ENCODE data around the gene CACNA1H.

Gene CACNA1H

DNA sequence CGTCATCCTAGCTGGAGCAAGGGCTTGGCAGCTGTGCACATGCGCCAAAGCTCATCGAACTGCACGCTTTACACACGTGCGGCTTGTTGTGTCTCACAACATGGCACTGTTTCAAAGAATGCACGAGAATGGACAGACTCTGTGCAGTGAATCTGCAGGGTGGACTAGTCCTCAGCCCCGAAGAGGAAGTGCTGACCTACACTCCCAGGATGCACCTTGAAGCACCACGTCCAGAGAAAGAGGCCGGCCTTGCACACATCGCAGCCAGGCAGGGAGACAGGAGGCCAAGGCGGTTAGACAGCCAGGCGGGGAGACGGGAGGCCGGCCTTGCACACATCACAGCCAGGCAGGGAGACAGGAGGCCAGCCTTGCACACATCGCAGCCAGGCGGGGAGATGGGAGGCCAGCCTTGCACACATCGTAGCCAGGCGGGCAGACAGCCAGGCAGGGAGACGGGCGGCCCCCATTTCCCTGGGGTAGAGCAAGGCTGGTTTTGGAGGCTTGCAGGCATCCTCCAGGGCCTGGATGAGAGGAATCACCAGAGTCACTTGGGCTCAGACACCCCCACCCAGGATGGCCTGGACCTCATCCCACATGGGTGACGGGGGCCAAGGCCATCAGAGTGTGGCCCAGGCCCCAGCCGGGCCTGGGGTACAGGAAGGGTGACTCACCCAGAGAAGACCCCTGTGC is 9.0 kb upstream of the CACNA1H start:
- DNase-seq (ENCODE audit: low read depth) = no peak

DNA sequence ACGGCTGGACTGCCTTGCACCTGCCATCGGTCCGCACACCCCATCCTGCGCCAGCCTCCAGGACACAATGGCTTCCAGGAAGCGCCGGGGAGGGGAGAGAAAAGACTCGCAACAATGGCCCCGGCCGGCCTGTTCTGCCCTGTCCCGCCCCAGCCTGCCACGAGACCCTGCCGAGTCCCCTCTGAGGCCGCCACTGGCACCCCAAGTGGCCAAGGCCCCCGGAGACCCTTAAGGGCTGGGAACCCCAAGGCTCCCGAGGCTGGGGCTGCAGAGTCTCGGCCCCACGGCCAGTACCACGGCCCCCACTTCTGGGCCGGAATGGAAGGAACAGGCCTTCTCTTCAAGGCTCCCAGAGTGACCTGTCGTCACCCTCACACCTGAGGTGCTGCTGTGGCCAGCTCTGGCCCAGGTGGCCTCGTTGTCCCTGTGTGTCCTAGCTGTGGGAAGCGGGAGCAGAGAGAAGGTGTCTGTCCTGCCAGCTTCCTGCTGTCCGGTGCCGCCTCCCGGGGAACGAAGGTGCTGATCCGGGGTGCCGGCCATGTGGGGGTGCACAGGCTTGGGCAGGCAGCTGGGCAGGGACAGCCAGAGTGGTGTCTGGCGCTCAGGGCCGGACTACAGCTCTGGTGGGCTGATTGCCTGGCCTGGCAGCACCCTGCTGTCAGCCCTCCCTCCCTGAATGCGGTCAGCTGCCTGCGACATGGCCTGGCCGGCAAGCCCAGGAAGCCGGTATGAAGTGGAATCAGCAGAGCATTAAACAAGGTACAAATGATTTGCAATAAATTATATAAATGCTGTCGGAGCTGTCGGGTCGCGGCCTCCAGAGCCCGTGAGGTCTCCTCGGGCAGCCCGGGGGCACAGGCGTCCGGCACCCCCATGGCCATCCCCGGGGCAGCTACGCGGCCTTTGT is 8.2 kb upstream of the CACNA1H start:
- no peak for DNase-seq (ENCODE audit: low read depth)

DNA sequence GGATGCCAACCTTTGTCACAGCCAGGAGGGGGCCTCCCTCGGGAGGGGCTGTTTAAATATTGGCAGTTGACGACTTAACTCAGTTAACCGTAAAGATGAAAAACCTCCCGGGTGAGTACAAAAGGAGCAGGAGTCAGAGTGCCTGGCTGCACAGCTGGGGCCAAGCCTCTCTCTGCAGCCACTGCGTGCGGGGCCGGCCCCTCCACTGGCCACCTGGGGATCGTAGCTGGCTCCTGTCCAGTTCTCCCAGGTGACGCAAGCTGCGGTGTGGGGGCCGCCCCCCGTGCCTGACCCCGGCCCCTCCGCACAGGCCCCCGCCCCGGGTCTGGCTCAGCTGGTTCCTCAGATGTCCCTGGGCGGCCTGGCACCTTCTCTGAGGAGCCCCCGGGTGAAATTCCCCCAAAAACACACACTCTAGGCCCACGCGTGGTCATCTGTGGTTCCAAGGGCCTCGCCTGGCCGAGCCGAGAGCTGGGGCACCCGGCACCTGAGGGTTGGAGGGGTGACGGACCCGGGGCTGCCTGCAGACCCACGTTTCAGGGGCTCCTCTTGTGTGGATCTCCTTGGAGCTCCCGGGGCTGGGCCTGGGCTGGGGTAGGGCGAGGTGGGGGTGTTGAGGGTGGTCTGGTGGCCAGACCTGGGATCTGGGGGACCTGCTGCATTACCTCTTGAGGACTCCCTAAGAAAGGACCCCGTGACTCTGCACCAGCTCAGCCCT is 7.4 kb upstream of the CACNA1H start:
- no peak for DNase-seq (ENCODE audit: low read depth)

DNA sequence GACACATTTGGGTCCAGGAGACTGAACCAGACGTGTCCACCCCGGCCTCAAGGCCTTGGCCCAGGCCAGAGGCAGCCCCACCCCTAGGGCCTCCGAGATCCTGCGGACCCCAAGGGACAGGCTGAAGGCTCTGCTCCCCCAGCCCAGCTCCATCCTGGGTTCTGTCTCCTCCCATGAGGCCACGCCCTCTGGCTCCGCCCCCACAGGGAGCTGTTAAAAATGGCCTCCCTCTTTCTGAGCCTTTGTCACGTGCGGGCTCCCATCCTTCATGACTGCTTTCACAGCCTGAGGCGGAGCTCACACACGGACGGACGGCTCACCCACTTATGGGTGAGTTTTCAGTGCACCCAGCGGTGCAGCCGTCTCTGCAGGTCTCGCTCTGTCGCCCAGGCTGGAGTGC is 6.5 kb upstream of the CACNA1H start:
- DNase-seq (ENCODE audit: low read depth) = no peak

DNA sequence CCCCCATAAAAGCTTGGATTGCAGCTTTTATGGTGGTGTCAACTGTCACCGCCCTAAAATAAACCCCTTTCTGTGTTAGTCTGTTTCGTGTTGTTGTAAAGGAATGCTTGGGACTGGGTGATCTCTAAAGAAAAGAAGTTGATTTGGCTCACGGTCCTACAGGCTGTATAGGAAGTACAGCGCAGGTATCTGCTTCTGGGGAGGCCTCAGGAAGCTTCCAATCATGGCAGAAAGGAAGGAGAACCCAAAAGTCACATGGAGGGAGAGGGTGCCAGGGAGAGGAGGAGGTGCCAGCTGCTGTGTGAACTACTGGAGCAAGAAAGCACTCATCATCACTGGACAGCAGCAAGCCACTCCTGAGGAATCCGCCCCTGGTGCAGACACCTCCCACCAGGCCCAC is 5.9 kb upstream of the CACNA1H start:
- no peak for DNase-seq (ENCODE audit: low read depth)

DNA sequence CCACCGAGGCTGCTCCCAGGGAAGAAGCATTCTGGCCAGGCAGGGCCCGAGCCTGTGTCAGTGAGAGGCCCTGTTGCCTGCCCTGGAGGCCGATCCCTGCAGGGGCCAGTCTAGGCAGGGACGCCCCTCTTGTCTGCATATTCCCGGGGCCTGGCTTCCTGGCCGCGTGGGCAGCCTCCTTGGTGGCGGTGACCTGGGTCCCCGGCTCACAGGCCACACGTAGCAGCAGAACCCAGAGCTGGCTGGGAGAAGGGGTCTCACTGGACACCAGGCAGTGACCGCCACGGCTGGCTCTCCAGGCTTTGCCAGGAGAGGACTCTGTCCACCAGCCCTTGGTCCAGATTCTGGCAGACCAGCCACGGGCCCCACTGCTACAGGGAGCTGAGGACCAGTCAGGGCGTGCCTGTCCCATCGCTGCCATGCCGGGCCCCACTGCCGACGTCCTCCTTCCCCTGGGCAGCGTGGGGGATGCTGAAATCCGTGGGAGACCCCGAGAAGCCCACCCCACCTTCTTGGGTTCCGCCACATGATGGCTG is 3.7 kb upstream of the CACNA1H start:
- DNase-seq (ENCODE audit: low read depth) = no peak

DNA sequence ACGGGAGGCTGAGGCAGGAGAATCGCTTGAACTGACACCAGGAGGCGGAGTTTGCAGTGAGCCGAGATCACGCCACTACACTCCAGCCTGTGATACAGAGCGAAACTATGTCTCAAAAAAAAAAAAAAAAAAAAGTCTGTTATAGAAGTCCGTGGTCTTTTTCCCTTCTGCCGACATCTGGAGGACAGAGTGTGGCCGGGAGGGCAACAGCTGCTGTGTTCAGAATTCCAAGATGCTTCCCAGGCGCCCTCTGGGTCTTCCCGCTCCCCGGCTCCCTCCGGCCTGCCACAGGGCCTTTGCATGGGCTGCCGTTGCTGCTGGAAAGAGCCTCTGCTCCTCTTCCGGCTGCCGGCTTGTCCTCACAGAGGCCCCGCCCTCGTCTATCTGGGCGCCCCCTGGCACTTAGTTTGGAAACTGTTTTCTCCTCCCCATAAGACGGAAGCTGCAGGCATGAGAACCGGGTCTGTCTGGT is 2.4 kb upstream of the CACNA1H start:
- DNase-seq (ENCODE audit: low read depth) = no peak

DNA sequence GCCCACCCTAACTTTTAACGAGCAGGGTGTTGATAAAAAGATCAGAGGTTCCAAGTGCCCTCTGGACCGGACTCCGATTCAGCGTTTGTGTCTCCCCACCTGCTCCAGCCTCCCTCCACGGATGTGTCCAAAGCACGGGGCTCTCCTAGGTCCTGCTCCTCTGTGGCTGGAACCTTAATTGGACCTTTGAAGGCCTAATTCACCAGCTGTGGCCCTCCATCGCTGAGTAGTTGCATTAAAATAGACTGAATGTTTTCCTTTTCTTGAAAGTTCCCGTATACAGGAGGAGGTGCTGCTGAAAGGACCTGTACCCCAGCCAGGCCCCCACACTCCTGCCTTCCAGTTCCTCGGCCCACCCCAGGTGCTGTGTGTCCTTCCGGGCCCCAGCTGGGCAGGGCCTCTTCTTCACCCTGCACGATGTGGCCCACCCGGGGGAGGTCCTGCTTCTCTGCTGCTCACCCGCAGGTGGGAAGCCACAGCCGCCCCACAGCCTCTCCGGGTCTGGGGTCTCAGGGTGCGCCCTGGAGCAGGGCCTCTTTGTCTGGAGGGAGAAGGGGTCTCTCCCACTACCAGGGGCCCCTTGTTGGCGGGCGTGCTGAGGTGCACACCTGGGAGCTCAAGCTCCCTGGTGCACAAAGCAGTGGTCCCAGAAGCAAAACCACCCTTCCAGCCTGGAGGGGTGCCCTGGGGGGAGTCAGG is 1.3 kb upstream of the CACNA1H start:
- DNase-seq (ENCODE audit: low read depth) = no peak

DNA sequence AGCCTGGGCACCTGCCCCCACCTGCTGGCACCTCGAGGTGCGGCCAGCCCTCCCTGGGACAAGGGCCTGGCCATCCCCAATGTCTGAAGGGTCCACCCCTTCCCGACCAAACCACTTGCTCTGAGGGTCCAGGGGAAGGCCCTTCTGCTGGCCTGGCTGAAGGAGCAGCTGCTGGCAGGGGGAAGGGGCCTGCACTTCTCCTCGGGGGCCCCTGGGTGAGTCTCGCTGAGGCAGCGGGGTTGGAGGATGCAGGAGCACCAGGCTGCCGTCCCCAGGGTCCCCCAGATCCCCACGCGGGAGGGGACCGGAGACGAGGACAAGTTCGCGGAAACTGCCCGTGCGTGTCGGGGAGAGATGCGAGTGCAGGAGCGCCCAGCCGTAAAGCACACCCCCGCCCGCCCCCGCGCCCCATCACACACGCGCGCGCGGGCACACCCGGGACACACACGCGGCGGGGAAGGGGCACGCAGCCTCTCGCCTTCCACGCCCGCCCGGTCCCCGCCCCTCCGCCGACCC is 725 bp upstream of the CACNA1H start:
- DNase-seq (ENCODE audit: low read depth) = no peak

DNA sequence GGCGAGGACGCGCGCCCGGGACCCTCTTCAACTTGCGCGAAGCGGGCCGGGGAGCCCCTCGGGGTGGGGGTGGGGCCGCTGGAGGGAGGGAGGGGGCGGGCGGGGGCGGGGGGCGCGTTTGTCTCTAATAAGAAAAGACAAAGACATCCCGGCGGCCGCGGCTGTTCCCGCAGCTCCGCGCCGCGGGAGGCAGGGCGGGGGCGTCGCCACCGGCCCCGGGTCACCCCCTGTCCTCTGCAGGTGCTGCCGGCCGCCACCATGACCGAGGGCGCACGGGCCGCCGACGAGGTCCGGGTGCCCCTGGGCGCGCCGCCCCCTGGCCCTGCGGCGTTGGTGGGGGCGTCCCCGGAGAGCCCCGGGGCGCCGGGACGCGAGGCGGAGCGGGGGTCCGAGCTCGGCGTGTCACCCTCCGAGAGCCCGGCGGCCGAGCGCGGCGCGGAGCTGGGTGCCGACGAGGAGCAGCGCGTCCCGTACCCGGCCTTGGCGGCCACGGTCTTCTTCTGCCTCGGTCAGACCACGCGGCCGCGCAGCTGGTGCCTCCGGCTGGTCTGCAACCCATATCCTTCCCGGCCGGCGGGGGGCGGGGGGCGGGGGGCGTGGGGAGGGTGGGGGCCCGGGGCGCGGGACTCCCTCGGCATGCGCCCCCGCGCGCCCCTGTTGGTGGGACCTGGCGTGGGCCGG is 714 bp downstream of the CACNA1H start:
- no peak for DNase-seq (ENCODE audit: low read depth)

DNA sequence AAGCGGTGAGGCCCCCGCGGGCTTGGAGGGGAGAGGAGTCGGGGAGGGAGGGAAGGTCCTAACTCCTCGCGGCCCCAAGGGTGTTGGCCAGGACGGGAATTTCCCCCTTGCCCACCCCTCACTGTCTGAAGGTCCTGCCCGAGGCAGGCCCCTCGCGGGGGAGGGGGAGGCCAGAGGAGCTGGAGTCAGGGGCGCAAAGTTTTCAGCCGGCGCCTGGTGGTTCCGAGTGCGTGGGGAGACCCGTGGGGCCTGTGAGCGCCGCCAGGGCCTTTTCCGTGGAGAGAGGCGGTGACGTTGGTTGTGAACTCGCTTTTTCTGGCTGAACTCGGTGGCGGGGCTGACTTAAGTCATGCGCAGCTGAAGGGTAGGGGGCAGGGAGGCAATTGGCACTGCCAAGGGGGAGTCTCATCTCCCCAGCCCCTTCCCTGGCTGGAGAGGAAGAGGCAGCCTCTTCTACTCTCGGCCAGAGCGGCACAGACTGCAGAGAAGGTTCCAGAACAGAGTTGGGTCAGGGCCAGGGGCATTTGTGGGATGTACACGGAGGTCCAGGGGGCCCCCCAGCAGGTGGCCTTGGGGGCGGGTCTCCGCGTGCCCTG is 1.5 kb downstream of the CACNA1H start:
- DNase-seq (ENCODE audit: low read depth) = no peak

DNA sequence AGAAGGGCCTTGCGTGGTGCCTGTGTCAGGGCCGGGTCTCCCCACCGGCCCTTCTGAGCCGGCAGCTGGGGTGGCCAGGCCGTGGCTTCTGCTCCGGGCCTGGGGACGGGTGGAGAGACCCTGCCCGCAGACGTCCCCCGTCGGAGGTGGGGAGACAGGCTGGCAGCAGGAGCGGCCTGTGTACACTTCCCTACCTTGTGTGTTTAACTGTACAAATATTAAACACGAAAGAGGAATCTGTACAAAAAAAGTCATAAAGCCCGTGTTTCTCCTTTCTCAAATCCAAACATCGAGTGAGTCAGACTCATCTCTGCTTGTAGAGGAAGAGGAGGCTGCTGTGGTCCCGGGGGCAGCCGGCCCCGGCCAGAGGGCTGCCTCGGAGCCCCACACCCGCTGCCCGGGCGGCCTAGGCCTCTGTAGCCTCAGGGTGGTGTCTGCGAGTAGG is 2.0 kb downstream of the CACNA1H start:
- DNase-seq (ENCODE audit: low read depth) = no peak

DNA sequence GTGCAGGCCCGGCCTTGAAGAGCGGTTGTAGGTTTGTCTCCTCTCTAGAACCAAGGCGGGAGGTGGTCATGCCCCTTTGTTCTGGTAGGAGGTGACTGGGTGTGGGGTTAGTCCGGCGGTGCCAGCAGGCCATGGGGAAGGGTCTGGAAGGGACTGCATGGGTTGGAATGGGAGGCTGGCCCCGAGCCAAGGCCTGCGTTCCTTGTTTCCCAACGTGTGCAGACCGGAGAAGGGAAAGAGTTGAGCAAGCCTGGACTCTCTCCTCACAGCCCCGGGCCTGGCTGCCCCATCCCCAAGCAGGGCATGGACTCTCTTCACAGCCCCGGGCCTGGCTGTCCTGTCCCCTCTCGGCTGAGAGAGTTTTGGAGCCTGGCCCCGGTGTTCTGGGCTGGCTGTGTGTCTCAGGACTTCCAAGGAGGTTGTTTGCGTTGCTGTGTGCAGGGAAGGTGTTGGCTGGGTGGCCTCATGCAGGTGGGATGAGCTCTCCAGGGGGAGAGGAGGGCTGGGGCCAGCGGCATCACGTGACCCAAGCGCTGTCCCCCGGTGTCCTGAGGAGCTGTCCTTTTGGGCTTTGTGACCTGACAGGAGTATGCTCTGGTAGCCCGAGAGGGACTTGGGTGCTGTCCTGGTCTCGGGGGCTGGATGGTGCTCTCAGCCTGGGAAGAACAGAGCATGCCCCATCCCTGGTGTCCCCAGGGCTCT is 2.6 kb downstream of the CACNA1H start:
- DNase-seq (ENCODE audit: low read depth) = no peak

DNA sequence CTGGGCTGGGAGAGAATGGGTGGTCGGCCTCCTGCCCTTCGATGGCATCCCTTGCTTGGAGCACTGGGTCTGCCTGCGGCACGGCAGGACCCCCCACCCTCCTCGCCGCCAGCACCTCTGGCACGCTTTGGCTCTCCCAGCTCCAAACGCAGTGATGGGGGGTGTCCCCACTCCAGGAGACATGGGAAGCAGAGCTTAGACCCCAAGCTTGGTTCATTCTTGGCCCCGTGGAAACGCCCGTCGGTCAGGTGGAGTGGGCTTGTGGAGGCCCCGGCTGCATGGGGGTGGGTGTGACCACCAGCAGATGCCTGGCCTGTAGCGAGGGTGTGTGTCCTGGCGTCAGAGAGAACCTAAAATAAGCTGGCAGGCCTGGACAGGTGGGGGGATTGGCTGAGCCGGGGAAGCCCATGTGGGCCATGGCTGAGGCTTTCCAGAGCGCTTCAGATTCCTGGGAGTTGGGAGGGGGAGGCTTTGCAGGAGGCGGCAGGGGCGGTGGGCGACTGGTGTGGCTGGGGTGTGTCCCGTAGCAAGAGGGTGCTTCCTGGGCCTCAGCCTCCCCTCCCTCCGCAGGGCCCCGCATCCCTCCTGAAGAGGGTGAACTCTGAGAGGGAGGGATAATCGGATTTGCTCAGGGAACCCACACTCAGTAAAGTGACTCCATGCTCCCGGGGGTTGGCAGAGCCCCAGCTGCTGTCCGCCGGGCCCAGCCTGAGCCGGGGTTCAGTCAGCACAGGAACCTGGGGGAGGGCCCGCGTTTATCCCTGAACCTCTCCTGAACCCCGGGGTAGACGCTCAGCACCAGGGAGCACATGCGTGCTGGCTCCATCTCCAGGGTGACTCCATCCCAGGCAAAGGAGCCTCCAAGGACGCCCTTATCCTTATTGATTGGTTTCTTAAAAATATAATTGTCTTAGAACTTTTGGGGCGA is 3.4 kb downstream of the CACNA1H start:
- no peak for DNase-seq (ENCODE audit: low read depth)

DNA sequence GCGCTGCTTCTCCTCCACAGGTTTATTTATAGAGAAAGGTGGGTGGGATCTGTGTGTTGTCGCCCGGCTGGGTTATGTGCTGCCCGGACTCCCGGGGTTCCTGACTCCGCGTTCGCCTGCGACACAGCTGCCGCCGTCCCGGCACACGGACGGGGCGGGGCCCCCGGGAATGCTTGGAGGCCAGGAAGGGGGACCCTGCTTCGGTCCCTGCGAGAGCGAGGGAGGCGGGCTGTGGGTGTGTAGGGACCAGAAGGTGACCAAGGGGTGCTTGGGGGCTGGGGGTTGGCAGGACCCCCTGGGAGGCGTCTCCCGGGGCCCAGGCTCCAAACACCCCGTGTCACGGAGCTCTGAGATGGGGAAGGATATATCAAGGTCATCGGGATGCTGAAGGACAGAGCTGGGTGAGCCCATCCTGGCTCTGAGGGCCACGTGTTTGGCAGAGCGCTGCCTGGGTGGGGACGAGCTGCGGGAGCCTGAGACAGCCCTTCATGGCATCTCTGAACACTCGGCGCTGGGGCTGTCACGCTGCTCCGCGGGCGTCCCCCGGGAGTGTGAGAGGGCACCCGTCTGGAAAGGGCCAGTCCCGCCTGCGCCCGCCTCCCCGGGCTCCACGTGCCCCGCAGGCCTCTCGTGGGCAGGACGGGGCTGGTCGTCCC is 4.2 kb downstream of the CACNA1H start:
- no peak for DNase-seq (ENCODE audit: low read depth)

DNA sequence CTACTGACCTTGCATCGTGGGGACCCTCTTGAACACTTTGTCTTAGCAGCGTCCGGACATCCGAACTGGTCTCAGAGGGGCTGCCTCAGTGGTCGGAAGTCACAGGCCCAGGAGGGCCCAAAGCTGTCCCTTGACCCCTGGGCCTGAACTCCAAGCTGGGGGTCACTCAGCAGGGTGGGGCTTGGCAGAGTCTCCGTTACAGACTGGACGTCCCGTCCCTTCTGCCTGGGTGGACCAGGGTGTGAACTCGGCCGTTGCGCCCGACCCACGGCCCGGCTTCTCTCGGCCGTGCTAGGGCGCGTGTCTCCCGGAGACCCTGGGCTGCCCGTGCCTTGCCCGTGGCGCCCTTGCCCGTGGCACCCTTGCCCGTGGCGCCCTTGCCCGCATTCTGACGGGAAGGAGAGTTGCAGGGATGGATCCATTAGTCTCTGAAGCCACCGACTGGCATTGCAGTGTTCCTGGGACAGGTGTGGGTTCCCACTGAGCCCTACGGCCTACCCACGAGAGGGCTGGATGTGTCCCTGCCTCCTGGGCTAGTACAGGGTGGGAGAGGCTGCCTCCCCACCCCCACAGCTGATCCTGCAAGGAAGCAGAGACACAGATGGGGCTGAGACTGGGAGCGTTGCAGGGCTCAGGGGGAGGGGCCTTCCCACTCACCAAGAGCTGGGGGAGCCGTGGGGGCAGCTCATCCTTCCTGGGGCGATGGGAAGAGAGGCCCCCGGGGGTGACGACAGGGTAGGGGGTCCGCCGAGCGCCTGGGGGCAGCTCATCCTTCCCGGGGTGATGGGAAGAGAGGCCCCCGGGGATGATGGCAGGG is 4.9 kb downstream of the CACNA1H start:
- DNase-seq (ENCODE audit: low read depth) = no peak

Measured in fibroblast of the conjunctiva (primary cell).